ENCODE data around the gene RAPGEF3. TPM values are rescaled to one million over a fixed set of nuclear protein-coding genes. Genes with fewer than 3 reads are reported as not detected.
A peak's percentile ranks its signal among the peaks of the same experiment; 100 is the strongest.

RAPGEF3 gene
- total and polyA plus RNA-seq, 4 donors: 1.3 to 4.3 (median 1.4) TPM

DNA sequence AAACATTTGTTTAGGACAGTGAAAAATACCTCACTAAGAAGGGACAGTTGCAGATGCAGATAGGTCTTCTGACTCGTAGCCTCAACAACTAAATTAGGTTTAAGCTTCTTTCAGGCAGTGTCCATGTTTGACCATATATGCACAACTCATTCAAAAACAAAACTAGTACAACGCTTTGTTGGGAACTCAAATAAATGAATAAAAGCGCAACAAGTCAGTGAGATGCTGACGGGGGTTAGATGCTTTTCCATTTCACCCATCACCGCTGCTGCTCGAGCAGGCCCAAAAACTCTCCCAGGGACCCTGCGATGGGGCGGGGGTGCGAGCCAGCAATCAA lies 53.5 kb downstream of the RAPGEF3 start:
- 4% methylated on average over 9 of the region's 9 CpGs for WGBS
- TF ChIP-seq NR2F2 (IDR thresholded peaks at IDR 0.05) (no peak), FOXA1 (IDR thresholded peaks at IDR 0.05) (no peak)
- H3K27ac ChIP-seq (ENCODE audit: low read depth in 1 of 2, low read length in 2 of 2): peak overlapping the region; percentile 92 to 98

DNA sequence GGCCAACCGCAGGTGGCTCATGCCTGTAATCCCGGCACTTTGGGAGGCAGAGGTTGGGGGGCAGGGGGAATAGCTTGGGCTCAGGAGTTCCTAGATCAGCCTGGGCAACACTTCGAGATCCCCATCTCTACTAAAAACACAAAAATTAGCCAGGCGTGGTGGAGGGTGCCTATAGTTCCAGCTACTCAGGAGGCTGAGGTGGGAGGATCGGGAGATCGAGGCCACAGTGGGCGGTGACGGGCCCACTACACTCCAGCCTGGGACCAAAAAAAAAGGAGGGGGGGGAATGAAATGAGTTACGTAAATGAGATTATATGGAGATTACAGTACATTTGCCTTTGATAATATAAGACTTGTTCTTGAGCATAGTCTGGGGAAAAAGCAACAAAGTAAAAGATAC lies 54.0 kb downstream of the RAPGEF3 start:
- H3K27ac ChIP-seq (ENCODE audit: low read depth in 1 of 2, low read length in 2 of 2): no peak overlapping the region
- no peaks in the 10 kb centered on the region for H3K27me3 ChIP-seq (ENCODE audit: control insufficient read depth in 4 of 4, insufficient read depth in 4 of 4, low read length in 3 of 4)
- peaks cover 2 to 10% (median 8%) of the 10 kb centered on the region in 4 donors for H3K36me3 ChIP-seq (ENCODE audit: control insufficient read depth in 4 of 4, insufficient read depth in 3 of 4, low read depth in 1 of 4, low read length in 3 of 4)
- TF ChIP-seq EGR1 (IDR thresholded peaks at IDR 0.05; ENCODE audit: low read depth in 2 of 2) (no peak), RAD21 (IDR thresholded peaks at IDR 0.05) (no peak), FOXA2 (IDR thresholded peaks at IDR 0.05) (no peak), RXRA (IDR thresholded peaks at IDR 0.05) (no peak), GABPA (IDR thresholded peaks at IDR 0.05 in 1 of 2, conservative IDR thresholded peaks at IDR 0.05 in 1 of 2) (no peak), JUND (IDR thresholded peaks at IDR 0.05) (no peak), HNF4G (IDR thresholded peaks at IDR 0.05) (no peak), SP1 (IDR thresholded peaks at IDR 0.05) (no peak)
- TF ChIP-seq, protein P1, sequence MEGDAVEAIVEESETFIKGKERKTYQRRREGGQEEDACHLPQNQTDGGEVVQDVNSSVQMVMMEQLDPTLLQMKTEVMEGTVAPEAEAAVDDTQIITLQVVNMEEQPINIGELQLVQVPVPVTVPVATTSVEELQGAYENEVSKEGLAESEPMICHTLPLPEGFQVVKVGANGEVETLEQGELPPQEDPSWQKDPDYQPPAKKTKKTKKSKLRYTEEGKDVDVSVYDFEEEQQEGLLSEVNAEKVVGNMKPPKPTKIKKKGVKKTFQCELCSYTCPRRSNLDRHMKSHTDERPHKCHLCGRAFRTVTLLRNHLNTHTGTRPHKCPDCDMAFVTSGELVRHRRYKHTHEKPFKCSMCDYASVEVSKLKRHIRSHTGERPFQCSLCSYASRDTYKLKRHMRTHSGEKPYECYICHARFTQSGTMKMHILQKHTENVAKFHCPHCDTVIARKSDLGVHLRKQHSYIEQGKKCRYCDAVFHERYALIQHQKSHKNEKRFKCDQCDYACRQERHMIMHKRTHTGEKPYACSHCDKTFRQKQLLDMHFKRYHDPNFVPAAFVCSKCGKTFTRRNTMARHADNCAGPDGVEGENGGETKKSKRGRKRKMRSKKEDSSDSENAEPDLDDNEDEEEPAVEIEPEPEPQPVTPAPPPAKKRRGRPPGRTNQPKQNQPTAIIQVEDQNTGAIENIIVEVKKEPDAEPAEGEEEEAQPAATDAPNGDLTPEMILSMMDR (IDR thresholded peaks at IDR 0.05; ENCODE audit: low read depth, low read length, missing input control): no peak
- TF ChIP-seq, protein P2, sequence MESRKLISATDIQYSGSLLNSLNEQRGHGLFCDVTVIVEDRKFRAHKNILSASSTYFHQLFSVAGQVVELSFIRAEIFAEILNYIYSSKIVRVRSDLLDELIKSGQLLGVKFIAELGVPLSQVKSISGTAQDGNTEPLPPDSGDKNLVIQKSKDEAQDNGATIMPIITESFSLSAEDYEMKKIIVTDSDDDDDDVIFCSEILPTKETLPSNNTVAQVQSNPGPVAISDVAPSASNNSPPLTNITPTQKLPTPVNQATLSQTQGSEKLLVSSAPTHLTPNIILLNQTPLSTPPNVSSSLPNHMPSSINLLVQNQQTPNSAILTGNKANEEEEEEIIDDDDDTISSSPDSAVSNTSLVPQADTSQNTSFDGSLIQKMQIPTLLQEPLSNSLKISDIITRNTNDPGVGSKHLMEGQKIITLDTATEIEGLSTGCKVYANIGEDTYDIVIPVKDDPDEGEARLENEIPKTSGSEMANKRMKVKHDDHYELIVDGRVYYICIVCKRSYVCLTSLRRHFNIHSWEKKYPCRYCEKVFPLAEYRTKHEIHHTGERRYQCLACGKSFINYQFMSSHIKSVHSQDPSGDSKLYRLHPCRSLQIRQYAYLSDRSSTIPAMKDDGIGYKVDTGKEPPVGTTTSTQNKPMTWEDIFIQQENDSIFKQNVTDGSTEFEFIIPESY (IDR thresholded peaks at IDR 0.05): no peak
- TF ChIP-seq, protein P3, sequence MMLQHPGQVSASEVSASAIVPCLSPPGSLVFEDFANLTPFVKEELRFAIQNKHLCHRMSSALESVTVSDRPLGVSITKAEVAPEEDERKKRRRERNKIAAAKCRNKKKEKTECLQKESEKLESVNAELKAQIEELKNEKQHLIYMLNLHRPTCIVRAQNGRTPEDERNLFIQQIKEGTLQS (IDR thresholded peaks at IDR 0.05): no peak
- TF ChIP-seq, protein P4, sequence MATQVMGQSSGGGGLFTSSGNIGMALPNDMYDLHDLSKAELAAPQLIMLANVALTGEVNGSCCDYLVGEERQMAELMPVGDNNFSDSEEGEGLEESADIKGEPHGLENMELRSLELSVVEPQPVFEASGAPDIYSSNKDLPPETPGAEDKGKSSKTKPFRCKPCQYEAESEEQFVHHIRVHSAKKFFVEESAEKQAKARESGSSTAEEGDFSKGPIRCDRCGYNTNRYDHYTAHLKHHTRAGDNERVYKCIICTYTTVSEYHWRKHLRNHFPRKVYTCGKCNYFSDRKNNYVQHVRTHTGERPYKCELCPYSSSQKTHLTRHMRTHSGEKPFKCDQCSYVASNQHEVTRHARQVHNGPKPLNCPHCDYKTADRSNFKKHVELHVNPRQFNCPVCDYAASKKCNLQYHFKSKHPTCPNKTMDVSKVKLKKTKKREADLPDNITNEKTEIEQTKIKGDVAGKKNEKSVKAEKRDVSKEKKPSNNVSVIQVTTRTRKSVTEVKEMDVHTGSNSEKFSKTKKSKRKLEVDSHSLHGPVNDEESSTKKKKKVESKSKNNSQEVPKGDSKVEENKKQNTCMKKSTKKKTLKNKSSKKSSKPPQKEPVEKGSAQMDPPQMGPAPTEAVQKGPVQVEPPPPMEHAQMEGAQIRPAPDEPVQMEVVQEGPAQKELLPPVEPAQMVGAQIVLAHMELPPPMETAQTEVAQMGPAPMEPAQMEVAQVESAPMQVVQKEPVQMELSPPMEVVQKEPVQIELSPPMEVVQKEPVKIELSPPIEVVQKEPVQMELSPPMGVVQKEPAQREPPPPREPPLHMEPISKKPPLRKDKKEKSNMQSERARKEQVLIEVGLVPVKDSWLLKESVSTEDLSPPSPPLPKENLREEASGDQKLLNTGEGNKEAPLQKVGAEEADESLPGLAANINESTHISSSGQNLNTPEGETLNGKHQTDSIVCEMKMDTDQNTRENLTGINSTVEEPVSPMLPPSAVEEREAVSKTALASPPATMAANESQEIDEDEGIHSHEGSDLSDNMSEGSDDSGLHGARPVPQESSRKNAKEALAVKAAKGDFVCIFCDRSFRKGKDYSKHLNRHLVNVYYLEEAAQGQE (IDR thresholded peaks at IDR 0.05): no peak
- DNase-seq (ENCODE audit: low spot score): no peak
- H3K4me1 ChIP-seq (ENCODE audit: control insufficient read depth in 4 of 4, insufficient read depth in 4 of 4, low read length in 3 of 4): peaks cover 5 to 20% (median 15%) of the 10 kb centered on the region in 4 donors
- H3K9me3 ChIP-seq (ENCODE audit: control insufficient read depth in 4 of 4, low read length in 3 of 4): no peaks in the 10 kb centered on the region
- peak overlapping the region; percentile 78 to 99 (median 91) for H3K4me3 ChIP-seq (ENCODE audit: low read depth in 1 of 3, low read length in 3 of 3)
- H3K9ac ChIP-seq (ENCODE audit: low read depth in 1 of 2, low read length in 2 of 2): no peak overlapping the region
- WGBS: 94% methylated on average over 9 of the region's 9 CpGs

More for the DNA sequence above, 53.5 kb downstream of the RAPGEF3 start:
- Histone ChIP-seq H3K9me3 (ENCODE audit: control insufficient read depth in 4 of 4, low read length in 3 of 4) (no peaks in the 10 kb centered on the region), H3K27me3 (ENCODE audit: control insufficient read depth in 4 of 4, insufficient read depth in 4 of 4, low read length in 3 of 4) (no peaks in the 10 kb centered on the region), H3K4me3 (ENCODE audit: low read depth in 1 of 3, low read length in 3 of 3) (peak overlapping the region; percentile 78 to 99 (median 91)), H3K4me1 (ENCODE audit: control insufficient read depth in 4 of 4, insufficient read depth in 4 of 4, low read length in 3 of 4) (peaks cover 5 to 20% (median 15%) of the 10 kb centered on the region in 4 donors), H3K36me3 (ENCODE audit: control insufficient read depth in 4 of 4, insufficient read depth in 3 of 4, low read depth in 1 of 4, low read length in 3 of 4) (peaks cover 0 to 8% (median 6%) of the 10 kb centered on the region in 4 donors), H3K9ac (ENCODE audit: low read depth in 1 of 2, low read length in 2 of 2) (peak overlapping the region; percentile 60 to 72)
- no peak for DNase-seq (ENCODE audit: low spot score)
